Measurements from ENCODE around the gene ADAR.
A peak's percentile ranks its signal among the peaks of the same experiment; 100 is the strongest.

The ADAR gene

DNA sequence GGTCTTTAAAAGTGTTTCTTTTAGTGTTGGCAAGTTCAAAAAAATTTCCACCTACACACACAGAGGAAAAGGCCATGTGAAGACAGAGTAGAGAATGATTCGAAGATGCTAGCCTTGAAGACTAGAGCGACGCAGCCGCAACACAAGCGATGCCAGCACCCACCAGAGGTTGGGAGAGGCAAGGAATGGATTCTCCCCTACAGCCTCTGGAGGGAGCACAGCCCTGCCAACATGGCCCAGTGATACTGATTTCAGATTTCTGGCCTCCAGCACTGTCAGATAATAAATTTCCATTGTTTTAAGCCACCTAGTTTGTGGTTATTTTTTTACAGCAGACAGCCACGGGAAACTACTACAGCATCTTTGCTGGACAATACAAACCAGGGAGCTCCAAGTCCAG lies 6.9 kb upstream of the ADAR start:
- Histone ChIP-seq H3K36me3 (ENCODE audit: control insufficient read depth, low read depth, low read length) (no peaks in the 10 kb centered on the region), H3K27ac (ENCODE audit: low read length) (no peak overlapping the region), H3K9me3 (ENCODE audit: control insufficient read depth, low read depth, low read length) (no peaks in the 10 kb centered on the region), H3K4me1 (ENCODE audit: control insufficient read depth, low read depth, low read length) (peaks cover 34% of the 10 kb centered on the region), H3K4me3 (ENCODE audit: low read length) (no peak overlapping the region), H3K27me3 (ENCODE audit: control insufficient read depth, insufficient read depth, low read length) (no peaks in the 10 kb centered on the region), H3K9ac (ENCODE audit: low read length) (no peak overlapping the region)

DNA sequence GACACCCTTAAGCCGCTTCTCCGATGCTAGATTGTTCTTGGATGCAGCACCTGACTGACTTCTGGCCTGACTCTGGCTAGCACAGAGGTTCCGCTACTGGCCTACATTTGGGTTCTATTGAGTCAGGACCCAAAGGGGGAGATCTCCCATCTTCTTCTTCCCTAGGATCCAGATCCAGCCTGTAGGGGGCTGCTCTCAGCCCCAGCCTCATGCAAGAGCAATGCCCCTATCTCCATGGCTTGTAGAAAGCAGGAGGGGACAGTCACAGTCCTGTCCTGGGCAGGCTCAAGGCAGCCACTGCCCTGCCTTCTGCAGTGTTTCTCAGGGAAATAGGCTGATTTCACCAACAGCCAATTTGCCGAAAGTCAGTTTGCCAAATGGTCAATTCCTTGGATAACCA lies 6.3 kb upstream of the ADAR start:
- Histone ChIP-seq H3K9ac (ENCODE audit: low read length) (no peak overlapping the region), H3K4me3 (ENCODE audit: low read length) (no peak overlapping the region), H3K9me3 (ENCODE audit: control insufficient read depth, low read depth, low read length) (no peaks in the 10 kb centered on the region), H3K4me1 (ENCODE audit: control insufficient read depth, low read depth, low read length) (peaks cover 41% of the 10 kb centered on the region), H3K27me3 (ENCODE audit: control insufficient read depth, insufficient read depth, low read length) (no peaks in the 10 kb centered on the region), H3K27ac (ENCODE audit: low read length) (no peak overlapping the region), H3K36me3 (ENCODE audit: control insufficient read depth, low read depth, low read length) (no peaks in the 10 kb centered on the region)

DNA sequence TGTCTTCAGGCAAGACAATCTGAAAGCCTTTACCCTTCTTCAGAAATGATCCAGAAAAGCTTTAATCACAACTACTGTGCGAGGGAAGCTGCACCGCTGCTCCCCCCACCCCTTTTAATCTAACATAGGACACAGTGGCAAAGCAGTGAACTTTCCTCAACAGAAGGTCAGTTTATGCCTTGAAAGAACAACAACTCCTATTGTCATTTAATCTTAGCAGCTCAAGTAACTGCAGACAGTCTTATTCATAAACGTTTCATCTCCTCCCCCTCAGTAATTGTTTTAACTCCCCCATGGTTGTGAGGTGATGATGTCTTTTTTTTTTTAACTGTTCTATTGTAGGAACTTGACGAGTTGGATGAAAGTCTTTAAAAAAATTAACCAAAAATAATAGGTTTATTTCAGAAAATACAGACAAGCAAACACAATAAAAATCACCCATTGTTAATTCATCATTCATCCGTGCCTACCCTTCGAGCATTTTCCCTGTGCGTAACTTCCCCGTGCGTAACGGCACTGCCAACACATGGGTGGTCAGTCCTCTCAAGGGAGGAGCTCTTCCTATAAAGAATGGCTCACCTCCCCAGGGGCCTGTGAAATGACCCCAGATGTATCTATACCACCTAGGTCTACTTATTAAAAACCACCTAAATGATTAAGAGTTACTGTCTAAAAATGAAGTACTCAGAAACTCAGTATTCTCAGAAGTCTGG lies 3.3 kb upstream of the ADAR start:
- no peaks in the 10 kb centered on the region for H3K9me3 ChIP-seq (ENCODE audit: control insufficient read depth, low read depth, low read length)
- H3K27ac ChIP-seq (ENCODE audit: low read length), result peak overlapping the region; percentile 55
- peaks cover 42% of the 10 kb centered on the region for H3K4me1 ChIP-seq (ENCODE audit: control insufficient read depth, low read depth, low read length)
- H3K27me3 ChIP-seq (ENCODE audit: control insufficient read depth, insufficient read depth, low read length), result no peaks in the 10 kb centered on the region
- H3K36me3 ChIP-seq (ENCODE audit: control insufficient read depth, low read depth, low read length), result no peaks in the 10 kb centered on the region
- peak overlapping the region; percentile 24 for H3K9ac ChIP-seq (ENCODE audit: low read length)
- H3K4me3 ChIP-seq (ENCODE audit: low read length), result peak overlapping the region; percentile 31

DNA sequence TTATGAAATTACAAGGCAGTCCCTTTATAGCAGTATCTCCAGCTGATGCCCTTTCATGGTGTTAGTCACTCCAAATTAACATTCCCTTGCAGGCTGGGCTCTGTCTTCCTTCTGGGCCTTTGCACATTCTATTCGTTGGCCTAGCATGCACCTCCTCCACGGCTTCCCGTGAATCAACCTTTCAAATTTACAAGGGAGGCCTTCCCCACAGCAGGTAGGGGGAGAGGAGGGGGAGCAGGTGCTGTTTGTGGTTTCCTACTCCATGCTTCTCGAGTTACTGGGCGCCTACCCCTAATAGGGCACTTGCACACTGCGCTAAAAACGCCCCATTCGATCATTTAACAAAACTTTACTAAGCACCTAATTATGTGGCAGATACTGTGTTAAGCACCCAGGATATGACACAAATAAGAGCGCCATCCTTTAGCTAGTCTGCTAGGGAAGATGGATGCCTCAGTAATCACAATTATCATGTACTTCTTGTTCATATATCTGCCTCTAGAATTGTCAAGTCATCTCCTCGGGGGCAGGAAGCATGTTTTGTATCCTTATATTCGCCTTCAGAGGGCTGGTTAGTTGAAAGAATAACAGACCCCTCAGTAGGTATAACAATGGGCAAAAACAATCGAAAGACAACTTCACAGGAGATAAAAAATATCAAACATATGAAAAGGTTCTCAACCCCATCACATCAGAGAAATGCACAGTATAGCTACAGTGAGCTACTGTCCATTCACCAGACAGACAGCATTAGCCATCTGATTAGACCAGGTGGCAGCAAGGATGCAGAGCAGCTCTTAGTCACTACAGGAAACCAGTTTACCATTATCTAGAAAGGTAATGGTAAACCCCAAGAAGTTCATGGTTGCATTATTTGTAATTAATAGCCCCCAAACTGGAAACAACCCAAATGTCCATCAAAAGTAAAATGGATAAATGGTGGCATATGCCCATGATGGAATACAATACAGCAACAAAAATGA lies 1.7 kb upstream of the ADAR start:
- peak overlapping the region; percentile 34 for H3K4me3 ChIP-seq (ENCODE audit: low read length)
- peak overlapping the region; percentile 20 for H3K27ac ChIP-seq (ENCODE audit: low read length)
- no peaks in the 10 kb centered on the region for H3K36me3 ChIP-seq (ENCODE audit: control insufficient read depth, low read depth, low read length)
- H3K9me3 ChIP-seq (ENCODE audit: control insufficient read depth, low read depth, low read length), result no peaks in the 10 kb centered on the region
- H3K4me1 ChIP-seq (ENCODE audit: control insufficient read depth, low read depth, low read length), result peaks cover 41% of the 10 kb centered on the region
- peak overlapping the region; percentile 94 for H3K9ac ChIP-seq (ENCODE audit: low read length)
- H3K27me3 ChIP-seq (ENCODE audit: control insufficient read depth, insufficient read depth, low read length), result no peaks in the 10 kb centered on the region

DNA sequence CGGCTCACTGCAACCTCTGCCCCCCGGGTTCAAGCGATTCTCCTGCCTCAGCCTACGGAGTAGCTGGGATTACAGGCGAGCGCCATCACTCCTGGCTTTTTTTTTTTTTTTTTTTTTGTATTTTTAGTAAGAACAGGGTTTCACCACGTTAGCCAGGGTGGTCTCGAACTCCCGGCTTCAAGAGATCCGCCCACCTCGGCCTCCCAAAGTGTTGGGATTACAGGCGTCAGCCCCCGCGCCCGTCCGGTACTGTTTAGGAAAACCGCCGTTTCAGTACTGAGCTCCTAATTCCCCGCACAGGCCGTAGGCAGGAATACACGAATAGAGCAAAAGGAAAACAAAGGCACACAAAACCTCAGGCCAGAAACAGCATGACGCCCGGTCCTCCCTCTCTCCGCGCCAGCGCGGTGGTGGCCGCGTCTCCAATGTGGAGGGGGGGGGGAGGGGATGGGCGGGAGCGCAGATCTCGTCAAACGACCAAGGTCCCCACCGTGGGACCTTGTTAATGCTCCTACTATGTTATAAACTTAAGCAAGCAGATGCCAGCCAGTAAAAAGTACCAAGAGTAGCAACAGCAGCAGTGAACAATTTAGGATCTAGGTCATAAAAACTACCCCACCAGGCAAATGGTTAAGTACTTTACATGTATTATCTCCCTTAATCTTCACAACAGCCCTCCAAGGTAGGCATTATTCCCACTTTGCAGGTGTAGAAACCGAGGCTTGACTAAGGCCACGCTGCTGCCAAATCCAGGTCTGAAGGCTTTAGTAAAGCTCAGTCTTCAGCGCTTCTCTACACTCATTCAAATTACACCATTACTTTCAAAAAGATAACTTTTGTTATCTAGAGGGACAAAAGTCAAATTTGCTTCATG lies 648 bp upstream of the ADAR start:
- Histone ChIP-seq H3K9ac (ENCODE audit: low read length) (peak overlapping the region; percentile 94), H3K4me3 (ENCODE audit: low read length) (peak overlapping the region; percentile 91), H3K4me1 (ENCODE audit: control insufficient read depth, low read depth, low read length) (peaks cover 36% of the 10 kb centered on the region), H3K27ac (ENCODE audit: low read length) (peak overlapping the region; percentile 83), H3K27me3 (ENCODE audit: control insufficient read depth, insufficient read depth, low read length) (no peaks in the 10 kb centered on the region), H3K36me3 (ENCODE audit: control insufficient read depth, low read depth, low read length) (no peaks in the 10 kb centered on the region), H3K9me3 (ENCODE audit: control insufficient read depth, low read depth, low read length) (no peaks in the 10 kb centered on the region)

DNA sequence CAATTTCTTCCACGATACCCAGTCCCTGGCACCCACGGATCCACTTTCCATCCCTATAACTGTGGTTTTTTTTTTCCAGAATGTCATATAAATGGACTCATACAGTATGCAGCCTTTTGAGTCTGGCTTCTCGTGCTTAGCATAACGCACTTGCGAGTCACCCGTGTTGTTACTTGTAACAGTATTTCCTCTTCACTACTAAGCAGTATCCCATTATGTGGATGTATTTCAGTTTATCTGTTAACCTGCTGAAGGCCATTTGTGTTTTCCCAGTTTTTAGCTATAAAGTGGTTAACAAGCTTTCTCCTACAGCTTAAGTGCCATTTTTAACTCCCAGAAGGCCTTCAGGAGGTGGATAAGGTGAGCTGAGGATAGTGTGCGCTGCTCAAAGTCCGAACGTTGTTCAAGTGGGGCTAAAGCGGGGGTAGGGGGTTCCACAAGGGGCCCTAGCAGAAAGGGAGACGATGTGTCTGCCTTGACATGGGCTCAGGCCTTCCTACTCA lies 829 bp downstream of the ADAR start:
- Histone ChIP-seq H3K36me3 (ENCODE audit: control insufficient read depth, low read depth, low read length) (peaks cover 4% of the 10 kb centered on the region), H3K9ac (ENCODE audit: low read length) (peak overlapping the region; percentile 94), H3K4me3 (ENCODE audit: low read length) (peak overlapping the region; percentile 91), H3K27ac (ENCODE audit: low read length) (peak overlapping the region; percentile 83), H3K4me1 (ENCODE audit: control insufficient read depth, low read depth, low read length) (peaks cover 36% of the 10 kb centered on the region), H3K9me3 (ENCODE audit: control insufficient read depth, low read depth, low read length) (no peaks in the 10 kb centered on the region), H3K27me3 (ENCODE audit: control insufficient read depth, insufficient read depth, low read length) (no peaks in the 10 kb centered on the region)

DNA sequence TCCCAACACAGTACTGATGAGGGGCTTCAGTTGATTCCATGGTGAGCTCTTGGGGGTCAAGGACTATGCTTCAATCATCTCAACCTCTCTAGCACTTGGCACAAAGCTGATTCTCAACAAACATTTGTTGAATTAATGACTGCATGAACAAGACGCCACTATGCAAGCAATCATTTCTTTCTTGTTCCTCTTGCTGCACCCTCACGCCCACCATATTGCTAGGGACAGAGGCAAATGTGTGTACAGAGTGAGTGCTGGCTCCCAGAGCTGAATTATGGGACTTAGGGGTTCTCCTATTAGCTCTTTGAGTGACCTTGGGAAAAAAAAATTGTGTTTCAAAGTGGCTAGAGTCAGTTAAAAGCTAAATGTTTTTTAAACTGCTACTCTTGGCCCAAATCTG lies 2.5 kb downstream of the ADAR start:
- Histone ChIP-seq H3K27ac (ENCODE audit: low read length) (no peak overlapping the region), H3K4me3 (ENCODE audit: low read length) (no peak overlapping the region), H3K36me3 (ENCODE audit: control insufficient read depth, low read depth, low read length) (peaks cover 20% of the 10 kb centered on the region), H3K27me3 (ENCODE audit: control insufficient read depth, insufficient read depth, low read length) (no peaks in the 10 kb centered on the region), H3K9me3 (ENCODE audit: control insufficient read depth, low read depth, low read length) (no peaks in the 10 kb centered on the region), H3K9ac (ENCODE audit: low read length) (no peak overlapping the region), H3K4me1 (ENCODE audit: control insufficient read depth, low read depth, low read length) (peaks cover 20% of the 10 kb centered on the region)

DNA sequence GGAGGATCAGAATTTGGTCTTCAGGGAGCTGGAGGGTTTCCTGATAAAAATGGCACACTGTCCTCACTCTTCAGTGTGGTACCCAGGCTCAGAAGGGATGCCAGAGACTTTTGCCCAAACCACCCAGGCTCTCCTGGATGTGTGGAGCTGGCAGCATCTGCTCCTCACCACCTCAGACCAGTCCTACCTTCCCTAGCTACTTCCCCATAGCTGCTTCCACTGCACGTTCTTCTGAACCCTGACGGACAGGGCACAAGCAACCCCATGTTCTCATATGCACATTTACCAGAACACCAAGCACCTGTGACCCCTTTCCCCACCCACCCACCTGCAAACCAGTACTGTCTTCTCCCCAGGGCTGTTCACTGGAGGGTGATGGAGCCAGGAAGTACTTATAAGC lies 4.7 kb downstream of the ADAR start:
- Histone ChIP-seq H3K4me1 (ENCODE audit: control insufficient read depth, low read depth, low read length) (peaks cover 4% of the 10 kb centered on the region), H3K27me3 (ENCODE audit: control insufficient read depth, insufficient read depth, low read length) (no peaks in the 10 kb centered on the region), H3K9me3 (ENCODE audit: control insufficient read depth, low read depth, low read length) (no peaks in the 10 kb centered on the region), H3K36me3 (ENCODE audit: control insufficient read depth, low read depth, low read length) (peaks cover 38% of the 10 kb centered on the region), H3K27ac (ENCODE audit: low read length) (no peak overlapping the region), H3K9ac (ENCODE audit: low read length) (no peak overlapping the region), H3K4me3 (ENCODE audit: low read length) (no peak overlapping the region)

DNA sequence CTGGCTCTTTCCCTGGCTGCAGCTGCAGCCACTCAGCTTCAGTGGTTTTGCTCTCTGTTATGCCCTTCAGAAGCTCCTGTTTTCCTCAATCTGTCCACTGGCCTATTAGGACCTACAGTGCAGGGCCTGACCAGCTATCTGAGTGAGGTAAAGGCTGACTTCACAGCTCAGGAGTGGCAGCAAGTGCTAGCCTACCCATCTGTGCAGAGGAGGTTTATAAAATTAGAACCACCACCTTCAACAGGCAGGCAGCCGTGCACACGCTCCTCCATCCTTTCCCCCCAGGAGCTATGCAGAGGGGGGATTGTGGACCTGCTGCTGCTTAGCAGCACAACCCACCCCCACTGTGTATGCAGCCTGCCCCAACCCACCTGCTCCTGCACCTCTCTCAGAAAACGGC lies 8.3 kb downstream of the ADAR start:
- no peak overlapping the region for H3K9ac ChIP-seq (ENCODE audit: low read length)
- H3K4me1 ChIP-seq (ENCODE audit: control insufficient read depth, low read depth, low read length), result no peaks in the 10 kb centered on the region
- no peak overlapping the region for H3K4me3 ChIP-seq (ENCODE audit: low read length)
- peaks cover 72% of the 10 kb centered on the region for H3K36me3 ChIP-seq (ENCODE audit: control insufficient read depth, low read depth, low read length)
- H3K27me3 ChIP-seq (ENCODE audit: control insufficient read depth, insufficient read depth, low read length), result no peaks in the 10 kb centered on the region
- H3K27ac ChIP-seq (ENCODE audit: low read length), result no peak overlapping the region
- no peaks in the 10 kb centered on the region for H3K9me3 ChIP-seq (ENCODE audit: control insufficient read depth, low read depth, low read length)

DNA sequence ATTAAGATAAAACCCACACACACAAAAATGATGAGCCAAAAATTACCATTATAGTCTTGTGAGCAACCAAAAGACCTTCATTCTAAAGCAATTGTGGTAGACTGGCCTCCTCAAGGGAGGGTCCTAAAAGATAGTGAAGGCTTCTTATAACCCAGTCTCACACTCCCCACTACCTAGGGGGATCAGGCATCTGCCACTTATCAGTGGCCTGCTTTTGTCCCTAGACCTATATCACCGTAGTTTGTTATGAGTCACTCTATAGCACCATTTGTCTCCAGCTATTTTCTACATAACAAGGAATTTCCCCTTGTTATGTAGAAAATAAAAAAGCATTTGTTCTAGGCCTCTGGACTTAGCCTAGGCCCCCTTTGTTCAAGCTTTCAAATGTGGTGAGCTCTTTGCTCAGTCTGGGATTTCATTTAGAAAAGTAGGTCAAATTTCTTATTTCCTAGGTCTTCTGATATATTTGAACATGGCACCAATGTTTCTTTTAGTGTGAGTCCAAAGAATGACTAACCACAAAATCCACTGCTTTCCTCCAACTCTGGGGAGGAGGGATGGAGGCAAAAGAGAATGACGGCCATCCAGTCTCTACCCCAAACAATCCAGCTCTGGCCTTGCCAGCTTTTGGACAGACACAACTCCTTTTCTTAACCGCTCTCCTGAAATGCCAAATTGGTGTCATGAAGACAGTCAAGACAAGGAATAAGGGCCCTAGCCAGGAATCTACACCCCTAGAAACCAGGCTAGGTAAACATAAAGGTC lies 8.9 kb downstream of the ADAR start:
- H3K9me3 ChIP-seq (ENCODE audit: control insufficient read depth, low read depth, low read length), result no peaks in the 10 kb centered on the region
- H3K9ac ChIP-seq (ENCODE audit: low read length), result no peak overlapping the region
- peaks cover 78% of the 10 kb centered on the region for H3K36me3 ChIP-seq (ENCODE audit: control insufficient read depth, low read depth, low read length)
- H3K27ac ChIP-seq (ENCODE audit: low read length), result no peak overlapping the region
- no peaks in the 10 kb centered on the region for H3K27me3 ChIP-seq (ENCODE audit: control insufficient read depth, insufficient read depth, low read length)
- H3K4me1 ChIP-seq (ENCODE audit: control insufficient read depth, low read depth, low read length), result no peaks in the 10 kb centered on the region
- no peak overlapping the region for H3K4me3 ChIP-seq (ENCODE audit: low read length)
